Amniotic epithelial cell (primary cell): Measurements from ENCODE around the gene SLC12A7.
A peak's percentile ranks its signal among the peaks of the same experiment; 100 is the strongest.
"Not testable (repeated sequence)": the region's sequence is repeated elsewhere in the genome, so short reads cannot be mapped to it uniquely, and the experiment has no call there.

Source experiments
- DNase-seq: peaks from one replicate; pipeline ENCODE4 v3.0.0-alpha.2; 2010; ENCODE audit warnings: low read depth

Gene SLC12A7

GRCh38 chr5:1006656-1007071 lies 105.2 kb downstream of the SLC12A7 start:
- DNase-seq: no peak

- DNase-seq: no peak
These were observed 105.8 kb downstream of the SLC12A7 start for GRCh38 chr5:1005904-1006655.

- DNase-seq: no peak
These were observed 106.5 kb downstream of the SLC12A7 start for GRCh38 chr5:1005249-1005851.

GRCh38 chr5:1004461-1005248 lies 107.2 kb downstream of the SLC12A7 start:
- DNase-seq: peak; percentile 27

DNA sequence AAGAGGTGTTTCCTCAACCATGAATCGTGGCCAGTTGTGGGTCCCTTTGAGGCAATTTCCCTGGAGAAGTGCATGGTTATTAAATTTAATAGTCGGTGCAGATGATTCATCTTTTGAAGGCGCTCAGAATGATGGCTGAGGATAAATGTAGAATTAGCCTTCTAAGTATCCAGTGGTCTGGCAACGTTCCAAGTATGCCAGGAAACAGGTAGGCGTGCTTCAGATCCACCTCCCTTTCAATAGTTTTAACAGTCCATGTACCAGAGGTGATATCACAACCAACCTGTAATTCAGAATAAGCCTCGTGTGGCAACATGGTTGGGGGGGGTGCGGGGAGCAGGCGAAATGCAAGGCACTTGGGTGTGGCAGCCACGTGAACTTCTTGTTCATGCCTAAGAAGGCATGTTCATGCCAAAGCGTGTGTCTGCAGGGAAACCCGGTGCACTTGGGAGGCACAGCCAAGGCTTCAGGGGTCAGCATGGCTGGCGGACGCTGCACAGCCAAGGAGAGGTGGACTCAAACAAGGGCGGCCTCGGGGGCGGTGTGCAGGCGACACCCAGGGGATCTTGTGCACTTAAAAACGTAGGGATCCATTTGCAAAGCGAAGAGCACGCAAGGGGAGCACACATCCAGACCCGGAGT lies 108.4 kb downstream of the SLC12A7 start:
- DNase-seq: peak; percentile 77

- no peak for DNase-seq
These were observed 109.0 kb downstream of the SLC12A7 start for GRCh38 chr5:1002836-1003235.

DNA sequence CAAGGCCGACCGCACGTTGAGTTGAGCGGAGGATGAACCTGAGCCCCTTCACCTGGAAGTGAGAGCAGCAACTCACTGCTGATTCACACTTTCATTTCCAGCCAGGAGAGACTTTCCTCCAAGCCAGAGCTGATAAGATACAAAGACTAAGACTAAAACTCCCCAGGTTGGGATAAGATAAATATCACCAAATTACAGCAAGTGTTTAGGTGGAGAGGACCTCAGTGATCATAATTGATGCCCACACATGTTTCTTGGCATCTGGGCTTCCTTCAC lies 109.7 kb downstream of the SLC12A7 start:
- DNase-seq: no peak

DNA sequence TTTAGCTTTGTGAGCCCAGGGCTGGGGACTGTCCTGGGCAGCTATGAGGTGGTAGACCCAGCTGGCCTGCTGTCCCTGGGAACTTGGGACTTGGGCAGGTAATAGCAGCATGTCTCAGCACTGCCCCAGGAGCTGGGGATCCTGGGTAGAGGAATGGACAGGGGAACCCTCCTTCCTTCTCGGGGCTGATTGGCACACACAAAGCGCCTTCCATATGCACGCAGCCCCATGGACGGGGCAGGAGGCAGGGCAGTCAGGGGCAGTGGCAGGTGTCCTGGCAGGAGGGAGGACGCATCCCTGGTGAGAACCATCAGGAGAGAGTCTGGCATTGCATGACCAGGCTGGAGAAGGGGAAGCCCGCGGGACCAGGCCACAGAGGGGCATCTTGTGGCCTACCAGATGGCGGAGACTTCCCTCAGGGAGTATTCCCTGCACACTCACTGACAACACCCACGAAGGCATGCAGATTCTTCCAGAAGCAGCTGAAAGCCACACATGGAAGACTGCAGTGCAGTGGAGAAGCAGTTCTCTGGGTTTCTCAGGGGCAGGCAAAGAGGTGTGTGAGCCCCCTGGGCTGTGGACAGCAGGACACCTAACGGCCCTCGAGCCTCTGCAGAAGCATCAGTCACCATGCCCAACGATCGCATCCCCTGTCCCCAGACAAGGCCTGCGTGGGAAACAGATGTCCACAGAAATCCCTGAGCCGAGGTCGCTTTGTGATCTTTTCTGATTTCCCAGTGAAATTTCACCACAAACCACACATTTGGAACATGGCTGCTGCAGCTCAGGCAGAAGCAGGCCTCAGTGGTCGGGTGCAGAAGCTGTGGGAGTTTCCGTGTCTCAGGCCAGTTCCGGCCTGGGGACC lies 110.2 kb downstream of the SLC12A7 start:
- DNase-seq: no peak

DNA sequence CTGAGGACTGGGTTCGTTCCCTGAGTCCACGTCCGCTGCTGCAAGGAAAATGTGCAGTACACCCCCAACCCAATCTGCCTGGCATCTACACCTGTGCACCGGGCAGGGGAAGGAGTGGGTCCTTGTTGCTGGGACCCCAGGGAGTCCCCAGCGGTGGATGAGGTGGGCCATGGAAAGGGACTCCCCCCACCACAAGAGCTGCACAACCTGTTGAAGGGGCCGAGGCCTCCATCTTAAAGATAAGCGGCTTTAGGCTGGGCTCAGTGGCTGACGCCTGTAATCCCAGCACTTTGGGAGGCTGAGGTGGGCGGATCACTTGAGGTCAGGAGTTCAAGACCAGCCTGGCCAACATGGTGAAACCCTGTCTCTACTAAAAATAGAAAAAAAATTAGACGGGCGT lies 111.0 kb downstream of the SLC12A7 start:
- not testable (repeated sequence) for DNase-seq
